WERI-Rb-1 (cell line): ENCODE data around the gene DDX25.

Experiments
- DNase-seq: peaks from one replicate; pipeline ENCODE4 v3.0.0-alpha.2; 2020
- H3K27ac ChIP-seq: fragments of 250-450 bp; sonication (Bioruptor Pico); 2 replicates; pipeline ENCODE4 v1.5.1; 2020; ENCODE audit warnings: mild to moderate bottlenecking, moderate library complexity
- H3K27me3 ChIP-seq: fragments of 250-450 bp; sonication (Bioruptor Pico); 2 replicates; pipeline ENCODE4 v1.5.1; 2021; ENCODE audit warnings: mild to moderate bottlenecking, low read depth, moderate library complexity; ENCODE audit not compliant: insufficient read depth, severe bottlenecking
- H3K36me3 ChIP-seq: fragments of 250-450 bp; sonication (Bioruptor Pico); 2 replicates; pipeline ENCODE4 v1.5.1; 2020; ENCODE audit warnings: mild to moderate bottlenecking, moderate library complexity
- H3K4me3 ChIP-seq: 2 replicates; pipeline ENCODE4 v1.5.1; 2011; ENCODE audit warnings: low read depth, mild to moderate bottlenecking, control low read depth, low read length
- H3K9me3 ChIP-seq: fragments of 250-450 bp; sonication (Bioruptor Pico); 2 replicates; pipeline ENCODE4 v1.5.1; 2021; ENCODE audit warnings: mild to moderate bottlenecking, moderate library complexity; ENCODE audit not compliant: severe bottlenecking
- CTCF ChIP-seq: IDR thresholded peaks from 2 replicates; pipeline ENCODE4 v1.5.1; 2011; ENCODE audit warnings: low read depth, mild to moderate bottlenecking, control low read depth, inconsistent platforms, low read length

Gene DDX25

GRCh38 chr11:125929445-125930075 is 25.3 kb downstream of the DDX25 start:
- no peaks in the 10 kb centered on the region for H3K36me3 ChIP-seq
- H3K27me3 ChIP-seq: no peaks in the 10 kb centered on the region
- H3K27ac ChIP-seq: no peak overlapping the region
- no peaks in the 10 kb centered on the region for H3K9me3 ChIP-seq
- TF ChIP-seq CTCF: no peak
- H3K4me3 ChIP-seq: no peak overlapping the region
- DNase-seq: no peak

- Histone ChIP-seq H3K27me3 (no peaks in the 10 kb centered on the region), H3K9me3 (no peaks in the 10 kb centered on the region), H3K4me3 (no peak overlapping the region), H3K27ac (no peak overlapping the region), H3K36me3 (no peaks in the 10 kb centered on the region)
- TF ChIP-seq CTCF: no peak
- DNase-seq: no peak
Observed at GRCh38 chr11:125930076-125930450, 25.8 kb downstream of the DDX25 start.

GRCh38 chr11:125931116-125931515 is 26.8 kb downstream of the DDX25 start:
- Histone ChIP-seq H3K9me3 (no peaks in the 10 kb centered on the region), H3K36me3 (no peaks in the 10 kb centered on the region), H3K27me3 (no peaks in the 10 kb centered on the region), H3K27ac (no peak overlapping the region), H3K4me3 (no peak overlapping the region)
- DNase-seq: no peak
- TF ChIP-seq CTCF: no peak

DNA sequence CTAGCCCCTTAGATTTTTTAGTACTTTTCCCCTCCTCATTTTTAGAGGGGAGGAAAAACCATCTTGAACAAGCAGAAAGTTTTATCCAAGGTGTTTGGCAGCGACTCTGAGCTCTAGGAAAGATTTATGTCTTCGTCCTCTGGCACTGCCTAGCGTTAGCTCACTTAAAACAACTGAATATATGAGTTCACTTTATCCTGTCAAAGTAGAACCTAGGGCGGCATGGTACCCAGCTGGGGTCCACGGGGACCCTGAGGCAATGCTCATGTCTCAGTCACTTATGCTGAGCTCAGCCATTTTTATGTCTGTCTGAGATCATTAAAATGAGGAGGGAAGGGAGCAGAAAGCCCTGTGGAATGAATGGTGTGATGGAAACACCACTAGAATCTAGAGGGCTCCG is 27.4 kb downstream of the DDX25 start:
- H3K27ac ChIP-seq: no peak overlapping the region
- no peak overlapping the region for H3K4me3 ChIP-seq
- H3K27me3 ChIP-seq: no peaks in the 10 kb centered on the region
- no peaks in the 10 kb centered on the region for H3K9me3 ChIP-seq
- H3K36me3 ChIP-seq: no peaks in the 10 kb centered on the region
- TF ChIP-seq CTCF: no peak
- DNase-seq: no peak

DNA sequence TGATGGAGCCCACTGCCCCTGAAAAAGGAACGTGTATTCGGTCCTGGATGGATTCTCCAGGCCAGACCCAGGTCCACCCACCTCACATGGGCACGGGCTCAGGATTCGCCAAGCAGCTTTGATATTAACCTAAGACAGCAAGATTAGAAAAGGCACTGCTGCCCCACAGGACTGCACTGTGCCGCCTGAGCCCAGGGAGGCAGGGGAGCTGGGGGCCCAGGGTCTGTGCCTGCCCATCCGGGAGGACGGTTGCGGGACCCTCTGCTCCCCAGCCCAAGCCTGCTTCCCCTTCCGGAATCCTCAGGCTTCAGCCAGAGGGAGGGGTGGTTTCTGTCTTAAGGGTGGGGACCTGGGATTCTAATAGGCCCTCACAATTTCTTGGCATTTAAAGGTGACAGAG is 28.0 kb downstream of the DDX25 start:
- no peak for TF ChIP-seq CTCF
- Histone ChIP-seq H3K27ac (no peak overlapping the region), H3K36me3 (no peaks in the 10 kb centered on the region), H3K27me3 (no peaks in the 10 kb centered on the region), H3K9me3 (no peaks in the 10 kb centered on the region), H3K4me3 (no peak overlapping the region)
- DNase-seq: no peak
